GM18868 (cell line): ENCODE results near the gene SLC38A10.

Experiments
- ATAC-seq: cut with Tn5 transposase; IDR thresholded peaks from one replicate; pipeline ENCODE4 v1.9.1; 2021; ENCODE audit warnings: mild to moderate bottlenecking, moderate library complexity; ENCODE audit not compliant: unreplicated experiment

Gene SLC38A10

DNA sequence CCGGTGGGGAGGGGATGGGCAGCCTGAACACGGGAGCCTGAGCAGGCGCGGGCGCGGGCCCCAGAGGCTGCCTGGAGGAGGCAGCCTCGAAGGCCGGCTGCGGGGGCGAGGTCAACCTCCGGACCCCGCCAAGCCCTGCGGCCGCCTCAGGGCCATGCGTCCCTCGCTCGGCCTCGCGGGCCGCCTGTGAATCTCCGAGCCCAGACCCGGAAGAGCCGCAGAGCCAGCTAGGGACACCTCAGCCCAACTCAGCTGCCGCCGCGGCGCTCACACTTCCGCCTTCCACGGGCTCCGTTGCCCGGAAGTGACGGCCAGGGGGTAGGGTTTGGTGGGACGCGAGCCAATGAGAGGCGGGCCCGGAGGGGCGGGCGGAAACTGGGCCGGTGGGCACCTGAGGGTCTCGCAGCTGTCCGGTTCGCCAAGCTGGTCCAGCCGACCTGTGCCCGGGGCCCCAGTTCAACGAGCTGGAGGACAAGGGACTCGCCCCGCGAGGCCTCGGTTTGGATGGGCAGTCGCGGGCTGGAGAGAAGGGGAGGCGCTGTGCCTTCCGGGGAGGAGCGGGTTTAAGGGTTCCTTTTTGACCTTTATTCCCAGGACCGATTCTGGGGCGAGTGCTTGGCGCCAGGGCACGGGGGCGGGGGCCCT is at the start of gene SLC38A10:
Gene SLC38A10 (minus strand): TSS at position 277 of the 645 bp plus-strand sequence. CDS start 386 bp downstream, outside the sequence.
- ATAC-seq: peak; percentile 84

DNA sequence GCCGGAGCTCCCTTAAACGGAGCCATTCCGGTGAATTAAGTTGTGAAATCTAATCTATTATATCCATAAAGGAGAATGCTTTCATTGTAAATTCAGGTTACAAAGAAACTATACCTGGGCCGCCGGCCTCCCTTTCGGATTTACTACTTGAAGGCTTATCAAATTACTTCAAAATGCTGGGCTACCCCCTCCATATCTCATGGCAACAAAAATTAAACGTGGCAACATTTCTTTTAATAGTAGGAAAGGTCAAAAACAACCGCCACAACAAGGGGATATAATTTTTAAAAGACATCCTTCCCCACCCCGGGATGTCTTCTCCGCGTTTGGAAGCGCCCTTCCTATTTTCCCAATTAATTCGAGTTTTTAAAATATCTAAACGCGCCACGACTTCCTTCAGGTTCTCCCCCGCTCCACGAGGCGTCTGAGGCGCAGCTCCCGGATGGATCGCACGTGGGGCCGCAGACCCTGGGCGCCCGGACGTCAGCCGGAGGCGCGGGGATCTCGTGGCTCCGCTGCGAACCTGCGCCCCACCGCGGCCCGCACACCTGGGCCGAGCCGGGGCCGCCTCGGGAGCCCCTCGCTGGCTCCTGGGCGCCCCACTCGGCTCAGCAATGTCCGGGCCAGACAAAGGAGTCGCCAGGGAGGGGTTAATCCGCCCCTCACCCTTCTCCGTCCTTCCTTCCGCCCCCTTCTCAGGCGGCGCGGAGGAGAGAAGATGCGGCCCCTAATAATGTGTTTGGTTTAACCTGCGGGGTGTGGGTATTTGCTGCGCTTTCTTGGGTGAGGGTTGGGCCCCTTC is 47.4 kb upstream of the SLC38A10 start:
- ATAC-seq: no peak

DNA sequence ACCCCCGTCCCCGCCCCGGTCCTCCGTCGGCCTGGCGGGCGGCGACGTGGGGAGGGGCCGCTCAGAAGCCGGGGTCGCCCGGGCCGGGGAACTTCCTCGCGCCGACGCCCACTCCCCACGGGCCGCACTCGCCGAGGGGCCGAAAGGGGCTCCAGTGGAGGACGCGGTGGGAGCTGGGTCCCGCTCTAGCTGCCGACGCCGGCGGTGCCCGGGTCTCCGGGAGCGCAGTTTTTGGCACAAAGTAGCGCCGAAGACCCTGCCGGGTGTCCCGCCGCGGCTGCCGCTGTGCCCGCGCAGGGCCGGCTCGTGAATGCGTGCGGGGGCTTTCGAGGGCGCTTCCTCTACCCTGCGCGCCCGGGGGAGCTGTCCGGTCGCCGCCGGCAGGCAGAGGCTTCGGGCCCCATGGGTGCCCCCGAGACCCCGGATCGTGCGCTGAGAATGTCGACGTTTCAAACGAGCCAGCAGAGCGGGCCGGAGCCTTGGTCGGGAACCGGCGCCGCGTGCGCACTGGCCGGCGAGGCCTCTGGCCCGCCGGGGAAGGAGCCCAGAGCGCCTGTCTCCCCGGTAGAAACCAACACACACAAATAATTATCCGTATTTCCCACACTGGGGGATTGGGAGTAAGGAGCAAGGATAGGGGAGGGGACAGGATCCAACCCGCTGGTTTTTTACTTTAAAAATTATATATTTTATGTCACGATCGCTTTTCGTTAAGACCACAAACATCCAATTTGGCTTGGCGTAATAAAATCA is 46.6 kb upstream of the SLC38A10 start:
- ATAC-seq: no peak

DNA sequence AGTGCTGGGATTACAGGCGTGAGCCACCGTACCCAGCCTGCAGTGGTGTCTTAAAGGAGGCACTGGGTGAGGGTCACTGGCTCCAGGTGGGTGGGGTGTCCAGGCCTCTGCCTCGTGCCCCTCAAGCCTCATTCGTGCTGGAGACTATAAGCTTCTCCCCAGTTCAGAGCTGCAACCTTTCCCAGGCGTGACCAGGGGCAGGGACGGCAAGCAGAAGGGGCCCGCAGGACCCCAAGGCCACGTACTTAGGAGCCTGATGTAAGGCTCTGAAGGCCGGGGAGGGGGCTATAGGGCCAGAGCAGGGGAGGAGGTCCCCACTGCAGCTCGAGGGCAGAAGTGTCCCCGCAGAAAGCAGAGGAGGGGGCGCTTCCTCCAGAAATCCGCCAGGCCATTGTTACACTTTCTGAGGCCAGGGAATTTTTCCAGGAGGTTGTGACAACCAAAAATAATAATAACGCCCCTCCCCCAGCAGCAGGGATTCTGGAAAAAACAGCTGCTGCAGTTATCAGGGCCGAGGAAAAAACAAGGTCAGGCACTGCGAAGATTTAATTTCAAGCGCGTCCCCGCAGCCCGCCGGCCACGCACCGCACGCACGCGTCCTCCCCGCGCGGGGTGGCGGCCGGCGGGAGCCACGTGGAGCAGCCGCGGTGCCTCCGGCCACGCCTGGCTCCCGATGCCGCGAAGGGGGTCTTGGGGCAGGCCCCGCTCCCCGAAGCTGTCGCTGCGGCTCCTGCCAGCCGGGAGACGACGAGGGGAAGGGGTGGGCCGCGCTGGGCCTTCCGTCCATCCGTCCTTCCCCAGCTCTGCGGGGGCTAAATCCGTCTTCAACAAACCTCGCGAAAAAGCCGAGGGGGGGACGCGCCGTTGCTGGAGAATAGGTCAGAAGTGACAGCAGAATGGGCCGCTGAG is 45.8 kb upstream of the SLC38A10 start:
- no peak for ATAC-seq

DNA sequence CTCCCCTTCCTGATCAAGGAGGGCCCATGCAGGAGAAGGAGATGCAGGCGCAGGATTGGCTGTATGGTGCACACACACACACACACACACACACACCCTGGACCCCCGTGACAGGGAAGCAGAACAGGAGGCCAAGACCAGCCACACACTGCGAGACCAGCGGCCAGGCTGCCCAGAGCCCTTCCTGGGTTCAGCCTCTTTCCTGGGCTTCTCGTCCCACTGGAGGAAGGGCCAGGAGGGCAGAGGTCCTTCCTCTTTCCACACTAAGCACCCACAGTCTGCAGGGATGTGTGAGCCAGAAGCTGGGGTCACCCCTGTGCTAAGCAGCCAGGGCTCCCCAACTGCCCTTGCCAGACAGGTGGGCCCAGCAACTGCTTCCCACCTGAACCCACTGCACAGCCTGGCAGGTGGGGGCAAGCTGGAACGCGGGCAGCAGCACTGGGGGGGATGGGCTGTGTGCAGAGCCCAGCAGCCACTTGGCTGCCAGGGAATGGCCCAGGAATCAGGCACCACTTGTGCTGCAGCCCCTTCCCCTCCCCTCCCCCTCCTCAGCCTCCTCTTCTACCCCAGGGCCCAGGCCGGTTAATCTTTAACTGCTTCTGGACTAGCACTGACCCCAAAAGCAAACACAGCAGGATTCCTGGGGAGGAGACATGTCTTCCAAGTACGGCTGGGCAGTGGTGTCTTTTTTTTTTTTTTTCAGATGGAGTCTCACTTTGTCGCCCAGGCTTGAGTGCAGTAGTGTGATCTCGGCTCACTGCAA is 44.6 kb upstream of the SLC38A10 start:
- no peak for ATAC-seq

DNA sequence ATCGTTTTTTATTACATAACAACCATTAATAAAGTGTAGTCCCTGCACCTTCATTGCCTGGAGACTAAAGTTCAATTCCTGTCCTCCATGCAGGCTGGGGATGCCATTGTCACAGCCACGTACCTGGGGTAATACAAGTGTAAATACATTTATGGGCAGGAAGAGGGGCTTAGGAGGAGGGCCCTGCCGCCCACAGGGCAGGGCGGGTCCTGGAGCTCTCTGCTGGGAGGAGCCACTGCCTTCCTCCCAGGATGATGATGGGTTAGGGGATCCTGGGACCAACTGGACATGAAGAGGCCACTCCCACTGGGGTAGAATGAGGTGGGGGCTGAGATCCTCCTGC is 44.1 kb upstream of the SLC38A10 start:
- ATAC-seq: no peak

DNA sequence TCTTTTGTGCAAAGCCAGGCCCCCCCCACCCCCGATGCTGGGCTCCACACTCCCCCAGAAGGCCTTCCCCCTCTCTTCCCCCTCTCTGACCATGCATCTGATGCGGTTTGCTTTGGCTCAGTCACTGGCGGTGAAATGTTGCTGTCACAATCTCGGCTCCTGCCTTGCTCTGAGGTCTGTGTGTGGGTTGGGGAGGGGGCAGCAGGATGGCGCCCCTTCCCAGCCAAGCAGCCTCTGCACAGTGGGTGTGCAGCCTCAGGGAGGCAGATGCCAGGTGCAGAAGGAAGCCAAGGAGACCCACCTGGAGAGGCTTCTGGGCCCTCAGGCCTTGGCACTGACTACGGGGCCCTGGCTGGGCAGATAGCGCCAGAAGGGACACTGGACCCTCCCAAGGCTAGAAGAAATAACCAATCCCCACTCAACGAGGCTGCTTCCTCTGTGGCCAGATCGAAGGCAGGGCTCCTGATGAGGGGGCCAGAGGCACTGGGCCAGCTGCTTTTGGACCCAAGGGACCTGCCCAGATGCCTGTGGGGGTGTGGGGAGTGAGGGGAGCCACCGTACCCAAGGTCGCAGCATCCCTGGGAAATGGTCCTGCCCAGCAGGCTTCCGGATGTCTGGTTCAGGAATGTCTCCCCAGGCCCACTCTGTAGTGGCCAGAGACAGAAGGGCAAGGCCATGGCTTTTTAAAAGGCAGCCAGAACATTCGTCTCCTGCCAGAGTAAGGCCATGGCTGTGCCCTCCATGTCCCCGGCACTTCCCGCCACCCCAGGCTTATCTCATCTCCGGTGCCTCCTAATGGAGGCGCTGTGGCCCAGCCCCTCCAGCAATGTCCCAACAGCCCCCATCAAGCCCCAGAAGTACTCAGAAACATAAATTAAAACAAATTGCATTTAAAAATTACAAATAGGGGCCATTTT is 43.4 kb upstream of the SLC38A10 start:
- no peak for ATAC-seq

DNA sequence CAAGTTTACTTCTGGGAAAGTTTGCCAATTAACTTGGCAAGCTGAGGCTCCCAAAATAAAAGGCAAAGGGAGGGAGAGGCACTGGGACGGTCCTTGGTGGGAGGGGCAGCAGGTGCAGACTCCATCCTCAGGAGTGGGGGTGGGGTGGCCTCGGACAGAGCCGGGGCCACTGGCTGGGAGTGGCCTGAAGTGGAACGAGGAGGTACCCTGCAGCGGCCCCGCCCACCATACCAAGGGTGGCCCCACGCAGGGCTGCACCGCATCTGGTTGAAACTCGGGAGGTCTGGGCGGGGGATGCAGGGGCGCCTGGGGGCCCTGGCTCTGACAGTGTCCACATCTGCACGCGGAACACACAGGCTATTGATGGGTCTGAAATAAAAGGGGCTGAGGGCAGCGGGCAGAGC is 42.4 kb upstream of the SLC38A10 start:
- no peak for ATAC-seq

DNA sequence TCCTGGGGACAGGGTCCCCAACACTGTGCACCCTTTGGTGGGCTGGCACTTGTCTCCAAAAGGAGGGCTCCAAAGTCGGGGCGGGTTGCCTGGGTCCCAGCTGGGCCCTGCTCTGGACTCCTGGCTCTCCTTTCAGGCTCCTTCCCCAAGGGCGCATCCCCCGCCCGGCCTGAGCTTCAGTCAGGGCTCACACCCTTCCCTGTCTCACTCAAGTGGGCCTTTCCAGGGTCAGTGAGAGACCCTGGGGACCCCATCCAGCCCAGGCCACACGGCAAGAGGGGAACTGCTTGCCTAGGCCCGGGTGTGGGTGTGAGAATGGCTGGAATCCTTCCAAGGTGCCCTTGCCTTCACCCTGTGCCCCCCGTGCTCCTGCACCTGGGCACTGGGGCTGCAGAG is 41.8 kb upstream of the SLC38A10 start:
- no peak for ATAC-seq

DNA sequence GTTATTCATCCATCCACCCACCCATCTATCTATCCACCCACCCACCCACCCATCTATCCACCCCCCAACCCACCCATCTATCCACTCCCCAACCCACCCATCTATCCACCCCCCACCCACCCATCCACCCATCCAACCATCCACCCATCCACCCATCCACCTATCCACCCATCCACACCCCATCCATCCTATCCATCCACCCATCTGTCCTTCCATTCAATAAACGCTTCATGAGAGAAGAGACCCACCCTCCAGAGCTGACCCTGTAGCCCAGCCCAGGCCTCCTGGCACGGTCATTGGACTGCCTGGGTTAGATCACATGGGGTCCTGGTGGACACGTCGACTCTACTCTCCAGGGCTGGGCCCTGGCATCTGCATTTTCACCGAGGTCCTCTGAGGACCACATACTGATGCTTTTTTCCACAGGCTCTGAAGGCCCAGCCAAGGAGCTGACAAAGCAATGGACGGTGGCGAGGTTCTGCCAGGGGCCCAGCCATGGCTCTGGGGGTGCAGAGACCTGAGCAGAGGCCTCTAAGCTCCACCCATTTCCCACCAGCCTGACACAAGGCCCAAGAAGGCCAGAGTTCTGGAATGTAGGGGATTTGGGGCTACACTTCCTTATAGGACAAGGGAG is 41.3 kb upstream of the SLC38A10 start:
- no peak for ATAC-seq

DNA sequence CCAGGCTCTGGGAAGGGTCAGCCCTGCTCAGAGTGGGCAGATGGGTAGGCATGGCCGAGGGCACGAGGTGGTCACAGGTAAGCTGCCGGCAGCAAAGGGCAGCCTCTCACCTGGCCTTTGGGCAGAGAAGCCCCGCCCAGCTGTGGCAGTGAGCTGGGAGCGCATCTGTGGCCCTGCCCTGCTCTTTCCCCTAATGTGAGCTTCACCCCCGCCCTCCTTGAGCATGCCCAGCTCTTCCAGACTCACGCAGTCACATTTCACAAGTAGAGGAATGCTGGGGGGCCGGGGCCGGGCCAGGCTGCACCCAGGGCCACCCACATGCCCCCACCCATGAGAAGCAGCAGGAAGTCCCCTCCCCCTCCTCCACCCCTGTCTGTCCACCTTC is 40.7 kb upstream of the SLC38A10 start:
- ATAC-seq: no peak

DNA sequence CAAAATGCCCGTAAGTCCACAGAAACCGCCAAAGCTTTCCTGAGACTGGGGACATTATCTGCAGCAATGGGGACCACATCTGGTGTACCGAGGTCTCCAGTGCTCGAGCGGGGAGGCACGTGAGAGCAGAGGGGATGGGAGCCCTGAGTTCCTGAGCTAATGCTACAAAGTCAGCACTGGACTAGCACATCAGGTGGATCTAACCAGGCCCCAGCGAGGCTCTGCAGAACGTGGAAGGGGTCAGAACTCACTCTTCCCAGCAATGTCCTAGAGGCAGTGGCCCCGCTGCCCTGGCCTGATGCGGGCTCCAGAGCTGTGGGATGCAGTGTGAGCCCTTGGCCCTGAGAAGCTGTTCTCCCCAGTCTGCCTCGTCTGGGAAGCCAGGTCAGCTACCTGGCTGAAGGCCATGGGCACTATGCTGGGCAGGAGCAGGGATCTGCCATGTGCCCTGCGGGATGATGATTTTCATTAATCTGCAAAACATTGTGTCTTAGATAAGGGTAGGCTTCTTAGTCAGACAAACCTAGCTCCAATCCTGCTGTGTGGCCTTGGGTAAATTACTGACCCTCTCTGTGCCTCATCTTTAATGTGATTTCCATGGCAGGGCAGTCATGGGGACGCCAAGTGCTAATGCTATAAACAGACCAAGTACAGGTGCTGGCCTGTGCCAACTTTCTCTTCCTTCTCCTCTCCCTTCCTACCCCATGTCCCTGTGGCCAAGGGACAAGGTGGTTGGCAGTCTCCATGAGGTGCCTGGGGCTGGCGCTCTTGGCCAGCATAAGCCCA is 40.1 kb upstream of the SLC38A10 start:
- ATAC-seq: no peak

DNA sequence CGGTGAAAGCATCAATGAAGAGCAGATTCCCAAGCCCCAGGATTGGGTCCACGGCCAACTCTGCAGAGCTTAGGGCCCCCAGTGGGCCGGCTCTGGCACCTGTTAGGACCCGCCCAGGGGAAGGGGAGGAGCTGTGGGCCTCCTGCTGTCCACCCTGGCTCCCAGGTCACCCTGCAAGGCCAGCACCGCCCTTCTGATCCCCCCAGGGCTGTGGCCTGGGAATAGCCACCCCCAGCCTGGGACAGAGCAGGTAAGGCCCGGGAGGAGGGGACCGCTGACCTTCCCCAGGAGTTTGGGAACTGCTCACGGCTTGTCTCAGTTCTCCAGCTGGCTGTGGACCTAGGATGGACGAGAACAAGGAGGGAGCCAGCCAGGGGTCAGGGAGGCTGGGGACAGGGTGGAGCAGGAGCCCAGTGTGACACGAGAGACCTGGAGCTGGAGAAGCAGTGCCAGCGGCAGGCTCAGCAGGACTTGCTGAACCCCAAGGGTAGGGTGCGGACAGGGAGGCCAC is 39.3 kb upstream of the SLC38A10 start:
- no peak for ATAC-seq

DNA sequence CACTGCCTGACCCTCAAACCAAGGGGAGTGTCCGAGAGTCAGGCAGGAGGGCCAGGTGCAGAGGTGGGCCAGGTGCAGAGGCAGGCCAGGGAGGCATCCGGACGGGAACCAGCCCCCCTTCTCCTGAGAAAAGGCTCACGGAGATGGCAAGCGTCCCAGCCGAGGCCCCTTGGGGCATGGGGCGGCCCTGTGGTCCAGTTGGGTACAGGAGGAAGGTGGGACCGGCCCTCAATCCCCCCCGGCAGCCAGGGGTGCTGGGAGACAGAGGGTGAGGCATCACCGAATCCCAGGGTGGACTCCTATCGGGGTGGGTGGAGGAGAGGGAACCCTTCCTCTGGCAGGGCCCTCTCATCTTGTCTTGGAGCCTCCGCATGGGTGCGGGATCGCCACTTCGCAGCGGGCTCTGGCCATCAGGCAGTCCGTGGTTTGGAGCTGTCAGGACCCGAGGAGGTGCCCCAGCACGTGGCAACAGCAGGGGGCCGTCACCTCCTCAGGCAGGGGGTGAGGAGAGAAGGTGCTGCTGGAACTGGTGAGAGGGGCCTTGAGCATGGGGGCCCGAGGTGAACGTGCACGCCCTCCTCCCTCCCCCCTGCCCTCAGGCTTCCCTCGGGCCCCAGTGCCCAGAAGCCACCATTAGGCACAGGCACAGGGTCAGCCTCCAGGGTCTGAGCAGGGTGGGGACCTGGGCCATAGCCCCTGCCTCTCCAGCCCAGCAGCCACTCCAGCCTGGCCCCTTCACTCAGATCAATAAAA is 38.7 kb upstream of the SLC38A10 start:
- no peak for ATAC-seq

DNA sequence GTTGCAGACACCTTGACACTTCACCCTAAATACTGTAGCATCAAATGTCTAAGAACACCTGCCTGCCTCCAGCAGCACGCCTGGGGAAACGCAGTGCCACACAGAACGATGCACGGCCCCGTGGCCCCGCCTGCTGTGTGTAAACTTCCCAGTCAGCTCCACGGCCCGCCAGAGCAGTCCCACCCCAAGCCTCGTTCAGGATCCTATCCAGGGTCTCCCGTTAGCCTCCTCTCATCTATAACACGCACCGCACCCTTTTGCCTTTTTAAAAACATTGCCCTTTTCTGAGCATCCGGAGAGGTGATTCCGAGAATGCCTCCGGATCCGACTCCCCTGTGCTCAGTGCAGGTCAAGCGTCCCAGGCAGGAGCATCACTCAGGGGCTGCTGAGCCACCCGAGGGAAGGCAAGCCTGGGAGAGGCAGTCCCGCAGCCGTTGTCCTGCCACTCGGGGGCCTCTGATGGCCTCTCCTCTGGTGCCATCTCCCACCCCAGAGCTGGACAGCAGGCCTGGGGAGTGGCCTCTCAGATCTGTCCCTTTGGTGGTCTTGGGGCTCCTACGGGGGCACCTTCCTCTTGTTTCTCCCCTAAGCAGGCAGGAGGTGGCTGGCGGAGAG is 37.9 kb upstream of the SLC38A10 start:
- no peak for ATAC-seq

DNA sequence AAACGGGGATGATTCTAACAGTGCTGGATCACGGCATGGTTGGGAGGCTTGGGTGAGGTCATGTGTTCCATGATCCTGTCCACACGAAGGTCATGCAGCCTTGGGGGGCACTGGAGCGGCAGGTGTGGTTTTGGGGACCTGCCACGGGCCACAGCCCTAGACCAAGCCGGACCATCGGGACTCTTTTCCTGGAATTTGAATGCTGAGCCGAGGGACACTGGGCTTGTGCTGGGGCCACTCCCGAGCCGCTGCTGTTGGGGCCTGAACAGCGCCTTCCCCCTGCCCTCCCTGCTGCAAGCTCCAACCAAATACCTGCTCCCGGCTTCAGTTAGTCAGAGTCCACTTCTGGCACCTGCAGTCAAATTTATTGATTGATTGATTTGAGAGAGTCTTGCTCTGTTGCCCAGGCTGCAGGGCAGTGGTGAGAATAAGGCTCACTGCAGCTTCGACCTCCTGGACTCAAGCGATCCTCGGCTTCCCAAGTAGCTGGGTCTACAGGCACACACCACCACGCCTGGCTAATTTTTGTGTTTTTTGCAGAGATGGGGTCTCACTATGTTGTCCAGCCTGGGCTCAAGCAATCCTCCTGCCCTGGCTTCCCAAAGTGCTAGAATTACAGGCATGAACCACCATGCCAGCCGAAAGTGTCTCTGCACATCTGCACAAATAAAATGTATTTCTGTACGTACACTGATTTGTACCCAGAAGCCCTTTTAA is 37.2 kb upstream of the SLC38A10 start:
- no peak for ATAC-seq
